Keratinocyte (primary cell): ENCODE data around the gene HSD17B1.

Source experiments
- CTCF ChIP-seq, 3 experiments: IDR thresholded peaks in 1 of 3; conservative IDR thresholded peaks in 1 of 3; optimal IDR thresholded peaks in 1 of 3; 2 replicates in 2 of 3; 3 replicates in 1 of 3; pipeline versions ENCODE3 to v1.5.1; 2011; ENCODE audit warnings: low read length in 3 of 3, mild to moderate bottlenecking in 3 of 3, moderate library complexity in 2 of 3, control low read depth in 1 of 3, inconsistent platforms in 1 of 3; ENCODE audit not compliant: insufficient read depth in 2 of 3; ENCODE audit errors: extremely low read depth in 1 of 3
- EZH2 ChIP-seq: IDR thresholded peaks from one replicate; pipeline ENCODE4 v1.6.1; 2012; ENCODE audit warnings: inconsistent platforms, mild to moderate bottlenecking, low read length, moderate library complexity

- TF ChIP-seq CTCF (optimal IDR thresholded peaks at IDR 0.05 in 1 of 3, IDR thresholded peaks at IDR 0.05 in 1 of 3, conservative IDR thresholded peaks at IDR 0.05 in 1 of 3; ENCODE audit: extremely low read depth in 1 of 3, insufficient read depth in 2 of 3, low read length in 3 of 3) = no peak
- TF ChIP-seq EZH2 = no peak
These were observed 34.5 kb upstream of the HSD17B1 start for GRCh38 chr17:42518046-42518754.
